AG09309 (cell line): Measurements from ENCODE around the gene HOXA13.

ENCODE experiments used
- DNase-seq: peaks from one replicate; pipeline ENCODE4 v3.0.0-alpha.2; 2010; ENCODE audit warnings: low read depth
- H3K4me3 ChIP-seq: 2 replicates; pipeline ENCODE4 v1.5.1; 2011; ENCODE audit warnings: mild to moderate bottlenecking, low read depth, low read length, moderate library complexity; ENCODE audit not compliant: control insufficient read depth
- TF ChIP-seq, protein P1 (sequence below): IDR thresholded peaks from 2 replicates; pipeline ENCODE4 v1.5.1; 2011; ENCODE audit warnings: mild to moderate bottlenecking, low read depth, low read length, inconsistent platforms; ENCODE audit not compliant: insufficient read depth, control insufficient read depth; ENCODE audit errors: missing control alignments

HOXA13 gene

DNA sequence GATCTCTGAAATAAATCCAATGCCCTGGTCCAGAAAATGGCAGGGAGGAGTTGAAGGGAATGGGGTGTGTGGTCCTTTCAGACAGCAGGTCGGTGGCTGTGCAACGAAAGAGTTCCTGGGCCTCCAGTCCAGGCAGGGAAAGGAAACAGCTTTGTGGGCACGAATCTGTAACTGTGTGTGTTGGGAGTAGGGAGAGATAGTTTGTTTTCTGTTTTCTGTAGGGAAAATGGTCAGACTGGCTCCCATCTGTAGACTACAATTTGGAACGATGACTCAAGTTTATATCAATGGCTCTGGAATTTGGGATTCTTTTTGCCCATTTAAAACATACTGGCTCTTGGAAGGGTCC lies 32.0 kb downstream of the HOXA13 start:
- TF ChIP-seq, protein P1, sequence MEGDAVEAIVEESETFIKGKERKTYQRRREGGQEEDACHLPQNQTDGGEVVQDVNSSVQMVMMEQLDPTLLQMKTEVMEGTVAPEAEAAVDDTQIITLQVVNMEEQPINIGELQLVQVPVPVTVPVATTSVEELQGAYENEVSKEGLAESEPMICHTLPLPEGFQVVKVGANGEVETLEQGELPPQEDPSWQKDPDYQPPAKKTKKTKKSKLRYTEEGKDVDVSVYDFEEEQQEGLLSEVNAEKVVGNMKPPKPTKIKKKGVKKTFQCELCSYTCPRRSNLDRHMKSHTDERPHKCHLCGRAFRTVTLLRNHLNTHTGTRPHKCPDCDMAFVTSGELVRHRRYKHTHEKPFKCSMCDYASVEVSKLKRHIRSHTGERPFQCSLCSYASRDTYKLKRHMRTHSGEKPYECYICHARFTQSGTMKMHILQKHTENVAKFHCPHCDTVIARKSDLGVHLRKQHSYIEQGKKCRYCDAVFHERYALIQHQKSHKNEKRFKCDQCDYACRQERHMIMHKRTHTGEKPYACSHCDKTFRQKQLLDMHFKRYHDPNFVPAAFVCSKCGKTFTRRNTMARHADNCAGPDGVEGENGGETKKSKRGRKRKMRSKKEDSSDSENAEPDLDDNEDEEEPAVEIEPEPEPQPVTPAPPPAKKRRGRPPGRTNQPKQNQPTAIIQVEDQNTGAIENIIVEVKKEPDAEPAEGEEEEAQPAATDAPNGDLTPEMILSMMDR, result no peak
- peak overlapping the region; percentile 87 for H3K4me3 ChIP-seq
- DNase-seq, result no peak

DNA sequence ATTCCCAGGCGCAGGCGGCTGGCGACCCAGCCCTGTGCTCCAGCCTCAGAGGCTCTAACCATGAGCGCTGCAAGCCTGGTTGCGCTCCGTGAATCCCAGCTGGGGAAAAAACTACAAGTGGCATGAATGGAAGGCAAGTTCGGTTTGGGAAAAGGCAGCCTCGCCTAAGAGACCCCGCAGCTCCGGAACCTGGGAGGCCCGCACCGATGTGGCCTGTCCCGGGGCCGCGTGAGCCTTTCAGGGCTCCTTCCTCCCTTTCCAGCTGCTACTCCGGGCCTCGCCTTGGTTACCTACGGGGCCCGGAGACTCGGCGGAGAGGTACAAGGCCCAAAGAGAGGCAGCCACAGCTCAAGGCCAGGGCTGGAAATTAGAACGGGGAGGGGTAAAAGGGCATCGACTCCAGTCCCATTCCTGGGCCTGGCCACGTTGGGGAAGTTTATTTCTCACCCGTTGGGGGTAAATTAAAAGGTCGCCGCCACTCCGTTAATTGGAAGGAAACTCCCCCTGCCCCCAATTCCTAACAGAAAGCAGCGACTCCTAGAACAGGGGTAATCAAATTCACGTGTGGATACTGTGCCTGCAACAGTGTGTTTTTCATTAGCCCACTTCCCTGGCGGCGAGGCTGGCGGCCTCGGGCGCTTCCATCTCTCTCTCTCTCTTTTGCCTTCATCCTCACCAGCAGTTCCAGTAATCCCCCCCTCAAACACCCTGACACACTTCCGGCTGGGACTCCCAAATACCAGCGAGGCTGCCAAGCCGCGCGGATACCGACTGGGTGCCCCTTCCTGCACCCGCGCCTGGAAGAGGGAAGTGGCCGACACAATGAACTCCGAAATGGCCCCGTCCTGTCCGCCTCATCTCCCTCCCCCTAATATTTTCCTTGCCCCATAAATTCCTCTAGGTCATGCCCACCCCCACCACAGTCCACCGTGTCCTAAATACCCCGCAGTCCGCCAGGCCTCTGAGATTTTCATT lies 33.1 kb downstream of the HOXA13 start:
- TF ChIP-seq, protein P1, result no peak
- H3K4me3 ChIP-seq, result peak overlapping the region; percentile 87
- DNase-seq, result no peak

DNA sequence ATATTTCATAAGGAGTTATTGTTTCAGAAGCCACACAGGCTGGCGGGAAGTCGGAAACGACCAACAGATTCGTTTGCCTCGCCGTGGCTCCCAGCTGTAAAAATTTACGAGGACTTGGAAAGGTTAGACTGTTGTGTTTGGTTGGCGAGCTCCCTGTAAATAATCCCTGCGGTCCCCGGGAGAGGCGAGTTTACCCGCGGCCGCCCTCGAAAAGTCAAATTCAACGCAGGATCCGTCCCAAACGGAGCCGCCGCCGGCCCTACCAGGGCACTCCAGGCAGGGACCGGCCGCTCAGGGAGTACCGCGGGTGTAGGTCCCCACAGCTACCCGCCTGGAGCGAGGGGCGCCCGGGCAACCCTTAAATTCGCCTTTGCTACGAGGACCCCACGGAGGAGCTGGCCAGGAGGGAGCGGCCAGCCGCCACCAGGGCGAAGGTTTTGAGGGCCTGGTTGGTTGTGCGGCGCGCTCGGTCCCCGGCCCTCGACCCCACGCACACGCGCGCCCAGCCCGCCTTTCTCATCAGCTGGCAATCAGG lies 33.8 kb downstream of the HOXA13 start:
- H3K4me3 ChIP-seq, result peak overlapping the region; percentile 87
- peak; percentile 90 for DNase-seq
- TF ChIP-seq, protein P1, result no peak

DNA sequence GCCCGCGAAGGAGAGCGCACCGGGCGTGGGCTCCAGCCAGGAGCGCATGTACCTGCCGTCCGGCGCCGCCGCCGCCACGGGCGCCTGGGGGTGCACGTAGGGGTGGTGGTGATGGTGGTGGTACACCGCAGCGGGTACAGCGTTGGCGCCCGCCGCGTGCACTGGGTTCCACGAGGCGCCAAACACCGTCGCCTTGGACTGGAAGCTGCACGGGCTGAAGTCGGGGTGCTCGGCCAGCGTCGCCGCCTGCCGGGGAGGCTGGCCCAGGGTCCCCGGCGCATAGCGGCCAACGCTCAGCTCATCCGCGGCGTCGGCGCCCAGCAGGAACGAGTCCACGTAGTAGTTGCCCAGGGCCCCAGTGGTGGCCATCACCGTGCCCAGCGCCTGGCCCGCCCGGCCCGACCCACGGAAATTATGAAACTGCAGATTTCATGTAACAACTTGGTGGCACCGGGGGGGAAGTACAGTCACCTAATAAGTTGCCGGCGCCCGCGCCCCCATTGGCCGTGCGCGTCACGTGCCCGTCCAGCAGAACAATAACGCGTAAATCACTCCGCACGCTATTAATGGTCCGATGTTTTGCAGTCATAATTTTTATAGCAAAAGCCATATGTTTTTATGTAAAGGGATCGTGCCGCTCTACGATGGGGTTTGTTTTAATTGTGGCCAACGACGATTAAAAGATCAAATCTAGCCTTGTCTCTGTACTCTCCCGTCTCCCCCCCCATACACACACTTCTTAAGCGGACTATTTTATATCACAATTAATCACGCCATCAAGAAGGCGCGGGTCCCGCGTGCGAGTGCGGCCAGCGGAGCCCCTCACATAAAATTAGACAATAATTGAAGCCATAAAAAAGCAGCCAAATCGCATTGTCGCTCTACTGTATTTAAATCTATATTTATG lies 34.5 kb downstream of the HOXA13 start, which contains the start of gene HOXA9:
TSS of gene HOXA9 (minus strand) at position 449 of the 907 bp plus-strand sequence. CDS start at position 369, 80 bp downstream.
- DNase-seq, result peak; percentile 98
- H3K4me3 ChIP-seq, result peak within 1 kb of the TSS; percentile 87
- TF ChIP-seq, protein P1, result no peak

DNA sequence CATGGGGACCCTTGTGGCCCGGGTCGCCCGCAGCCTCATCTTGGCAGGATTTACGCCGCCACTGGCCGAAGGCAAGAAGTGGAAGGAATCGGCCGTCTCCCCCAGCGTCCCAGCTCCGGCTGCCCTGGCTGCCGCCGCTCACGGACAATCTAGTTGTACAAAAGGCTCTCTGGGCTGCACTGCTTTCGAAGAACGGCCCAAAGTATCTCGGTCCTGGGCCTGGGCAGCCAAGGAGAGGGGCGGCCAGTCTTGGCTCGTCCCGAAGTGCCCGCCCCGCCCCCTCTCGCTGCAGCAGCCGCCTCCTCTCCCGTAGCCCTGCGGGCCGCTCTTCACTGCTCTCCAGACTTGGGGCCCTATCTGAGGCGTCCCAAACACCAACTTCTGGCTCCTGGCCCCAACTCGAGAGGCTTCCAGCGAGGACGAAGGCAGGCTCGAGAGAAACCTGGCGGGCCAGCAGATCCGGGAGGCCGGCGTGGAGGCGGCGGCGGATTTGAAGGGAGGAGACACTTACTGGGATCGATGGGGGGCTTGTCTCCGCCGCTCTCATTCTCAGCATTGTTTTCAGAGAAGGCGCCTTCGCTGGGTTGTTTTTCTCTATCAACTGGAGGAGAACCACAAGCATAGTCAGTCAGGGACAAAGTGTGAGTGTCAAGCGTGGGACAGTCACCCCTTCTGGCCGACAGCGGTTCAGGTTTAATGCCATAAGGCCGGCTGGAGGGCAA lies 35.4 kb downstream of the HOXA13 start:
- peak overlapping the region; percentile 87 for H3K4me3 ChIP-seq
- DNase-seq, result no peak
- TF ChIP-seq, protein P1, result peak; percentile 32

DNA sequence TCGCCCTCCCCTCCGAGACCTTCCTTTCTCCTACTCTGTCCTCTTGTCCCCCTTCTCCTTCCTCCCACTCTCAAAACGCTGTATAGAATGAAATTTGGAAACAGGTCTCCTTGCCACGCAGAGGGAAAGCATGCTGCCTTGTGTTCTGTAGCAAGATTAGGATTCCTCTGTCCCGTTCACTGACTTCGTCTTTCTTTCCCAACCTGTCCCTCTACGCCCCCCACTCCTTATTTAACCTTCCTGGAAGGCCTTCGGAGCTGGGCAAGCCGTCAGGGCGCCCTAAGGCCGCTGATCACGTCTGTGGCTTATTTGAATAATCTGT lies 35.9 kb downstream of the HOXA13 start:
- DNase-seq, result no peak
- TF ChIP-seq, protein P1, result no peak
- peak overlapping the region; percentile 87 for H3K4me3 ChIP-seq
